ENCODE measurements around the gene CAB39.
"Not testable (repeated sequence)": the region's sequence is repeated elsewhere in the genome, so short reads cannot be mapped to it uniquely, and the experiment has no call there.

CAB39 gene

DNA sequence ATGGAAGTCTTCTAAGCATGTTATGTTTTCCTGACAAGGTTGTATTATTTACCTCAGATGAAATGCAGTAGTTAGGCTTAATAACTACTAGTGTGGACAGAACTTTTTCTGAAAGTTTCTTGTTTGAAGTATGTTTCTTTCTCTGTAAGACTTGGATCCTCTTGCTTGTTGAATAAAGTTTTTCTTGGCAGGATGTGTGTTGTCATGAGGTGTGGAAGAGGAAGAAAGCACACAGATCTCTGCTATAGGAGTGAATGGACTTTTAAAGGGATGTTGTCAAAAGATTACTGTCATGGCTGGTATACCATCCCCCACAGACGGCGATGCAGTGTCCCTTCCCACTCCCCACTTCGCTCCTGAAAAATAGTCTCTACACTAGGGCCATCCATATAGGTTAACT is 2.6 kb downstream of the CAB39 start:
- DNase-seq (ENCODE audit: low read depth) = peak; percentile 28
- Histone ChIP-seq H3K4me1 (ENCODE audit: control insufficient read depth, insufficient read depth, low read length) (peaks cover 35% of the 10 kb centered on the region), H3K9me3 (ENCODE audit: control insufficient read depth, low read length) (no peaks in the 10 kb centered on the region), H3K36me3 (ENCODE audit: control insufficient read depth, insufficient read depth, low read length, severe bottlenecking) (peaks cover 4% of the 10 kb centered on the region), H3K4me3 (ENCODE audit: low read length) (peak overlapping the region; percentile 88), H3K9ac (ENCODE audit: low read length) (peak overlapping the region; percentile 95), H3K27me3 (replicated peaks; ENCODE audit: control insufficient read depth, insufficient read depth, low read length) (no peaks in the 10 kb centered on the region)

DNA sequence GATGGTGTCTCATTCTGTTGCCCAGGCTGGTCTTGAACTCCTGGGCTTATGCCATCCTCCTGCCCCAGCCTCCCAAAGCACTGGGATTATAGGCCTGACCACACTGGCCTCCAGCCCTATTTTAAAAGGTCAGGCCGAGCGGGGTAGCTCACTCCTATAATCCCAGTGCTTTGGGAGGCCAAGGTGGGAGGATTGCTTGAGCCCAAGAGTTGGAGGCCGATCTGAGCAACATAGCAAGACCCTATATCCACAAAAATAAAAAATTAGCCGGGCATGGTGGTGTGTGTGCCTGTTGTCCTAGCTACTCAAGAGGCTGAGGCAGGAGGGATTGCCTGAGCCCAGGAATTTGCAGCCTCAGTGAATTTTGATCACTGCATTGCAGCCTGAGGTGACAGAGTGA is 3.9 kb downstream of the CAB39 start:
- no peak for DNase-seq (ENCODE audit: low read depth)
- H3K9ac ChIP-seq (ENCODE audit: low read length) = no peak overlapping the region
- no peak overlapping the region for H3K4me3 ChIP-seq (ENCODE audit: low read length)

DNA sequence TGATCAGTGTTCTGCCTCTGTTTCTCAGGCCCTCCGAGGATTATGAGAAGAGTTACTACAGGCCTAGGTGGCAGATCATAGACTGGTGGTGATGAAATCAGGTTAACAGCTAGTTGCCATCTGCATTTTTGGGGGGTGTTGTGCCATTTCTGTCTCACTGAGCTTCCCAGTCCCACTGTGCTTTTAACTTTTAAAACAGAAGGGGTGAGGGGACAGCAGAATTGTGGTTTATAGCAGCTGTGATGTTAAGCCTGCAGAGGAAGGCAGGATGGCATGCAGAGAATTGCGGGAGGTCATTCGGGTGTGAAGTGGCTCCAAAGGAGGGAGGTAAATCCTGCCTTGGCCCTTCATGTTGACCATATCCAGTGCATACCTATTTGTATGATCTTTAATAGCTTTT is 5.0 kb downstream of the CAB39 start:
- Histone ChIP-seq H3K27me3 (replicated peaks; ENCODE audit: control insufficient read depth, insufficient read depth, low read length) (no peaks in the 10 kb centered on the region), H3K9me3 (ENCODE audit: control insufficient read depth, low read length) (no peaks in the 10 kb centered on the region), H3K4me1 (ENCODE audit: control insufficient read depth, insufficient read depth, low read length) (peaks cover 50% of the 10 kb centered on the region), H3K36me3 (ENCODE audit: control insufficient read depth, insufficient read depth, low read length, severe bottlenecking) (peaks cover 4% of the 10 kb centered on the region), H3K9ac (ENCODE audit: low read length) (no peak overlapping the region), H3K4me3 (ENCODE audit: low read length) (no peak overlapping the region)
- DNase-seq (ENCODE audit: low read depth) = no peak

More for the DNA sequence above, 3.9 kb downstream of the CAB39 start:
- Histone ChIP-seq H3K27me3 (replicated peaks; ENCODE audit: control insufficient read depth, insufficient read depth, low read length) (no peaks in the 10 kb centered on the region), H3K9me3 (ENCODE audit: control insufficient read depth, low read length) (no peaks in the 10 kb centered on the region), H3K4me1 (ENCODE audit: control insufficient read depth, insufficient read depth, low read length) (peaks cover 42% of the 10 kb centered on the region), H3K36me3 (ENCODE audit: control insufficient read depth, insufficient read depth, low read length, severe bottlenecking) (peaks cover 4% of the 10 kb centered on the region)

DNA sequence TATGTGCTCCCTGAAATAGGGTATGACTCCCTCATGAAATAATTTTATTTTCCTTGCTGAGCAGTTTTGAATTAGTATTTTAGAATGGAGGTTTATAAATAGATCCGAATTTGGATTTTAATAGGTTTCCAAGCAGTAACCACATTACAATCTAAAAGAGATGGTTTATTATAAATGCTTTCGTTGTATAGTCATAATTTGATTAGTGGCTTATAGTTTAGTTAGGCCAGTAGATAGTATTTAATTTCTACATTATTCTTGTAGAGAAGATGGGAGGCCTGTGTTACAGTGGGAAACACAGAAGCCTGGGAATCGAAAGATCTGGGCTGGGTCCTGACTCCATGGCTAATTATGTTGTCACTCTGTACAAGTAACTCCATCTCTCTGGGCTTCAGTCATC is 6.7 kb downstream of the CAB39 start:
- H3K9ac ChIP-seq (ENCODE audit: low read length) = no peak overlapping the region
- H3K9me3 ChIP-seq (ENCODE audit: control insufficient read depth, low read length) = no peaks in the 10 kb centered on the region
- peaks cover 49% of the 10 kb centered on the region for H3K4me1 ChIP-seq (ENCODE audit: control insufficient read depth, insufficient read depth, low read length)
- DNase-seq (ENCODE audit: low read depth) = no peak
- H3K4me3 ChIP-seq (ENCODE audit: low read length) = no peak overlapping the region
- no peaks in the 10 kb centered on the region for H3K27me3 ChIP-seq (replicated peaks; ENCODE audit: control insufficient read depth, insufficient read depth, low read length)
- H3K36me3 ChIP-seq (ENCODE audit: control insufficient read depth, insufficient read depth, low read length, severe bottlenecking) = peaks cover 4% of the 10 kb centered on the region

DNA sequence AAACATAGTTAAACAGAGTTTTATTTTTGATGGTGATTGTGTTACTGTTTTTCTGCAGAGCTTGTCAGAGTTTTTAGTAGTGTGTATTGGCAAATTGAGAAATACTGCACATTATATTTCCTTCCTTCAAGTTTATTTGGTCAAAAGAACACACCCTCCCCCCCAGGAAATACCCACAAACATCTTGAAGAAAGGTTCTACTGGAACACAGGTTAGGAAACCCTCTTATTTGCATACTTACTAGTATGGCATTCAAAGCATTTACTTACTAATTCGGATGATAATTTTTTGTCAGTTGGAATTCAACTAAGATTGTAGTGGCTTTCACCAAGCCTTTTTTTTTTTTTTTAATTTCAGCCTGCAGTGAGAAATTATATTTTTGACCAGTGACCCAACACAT is 9.1 kb downstream of the CAB39 start:
- Histone ChIP-seq H3K9ac (ENCODE audit: low read length) (peak overlapping the region; percentile 44), H3K27me3 (replicated peaks; ENCODE audit: control insufficient read depth, insufficient read depth, low read length) (no peaks in the 10 kb centered on the region), H3K36me3 (ENCODE audit: control insufficient read depth, insufficient read depth, low read length, severe bottlenecking) (peaks cover 4% of the 10 kb centered on the region), H3K4me3 (ENCODE audit: low read length) (no peak overlapping the region), H3K4me1 (ENCODE audit: control insufficient read depth, insufficient read depth, low read length) (peaks cover 34% of the 10 kb centered on the region), H3K9me3 (ENCODE audit: control insufficient read depth, low read length) (no peaks in the 10 kb centered on the region)
- DNase-seq (ENCODE audit: low read depth) = no peak

DNA sequence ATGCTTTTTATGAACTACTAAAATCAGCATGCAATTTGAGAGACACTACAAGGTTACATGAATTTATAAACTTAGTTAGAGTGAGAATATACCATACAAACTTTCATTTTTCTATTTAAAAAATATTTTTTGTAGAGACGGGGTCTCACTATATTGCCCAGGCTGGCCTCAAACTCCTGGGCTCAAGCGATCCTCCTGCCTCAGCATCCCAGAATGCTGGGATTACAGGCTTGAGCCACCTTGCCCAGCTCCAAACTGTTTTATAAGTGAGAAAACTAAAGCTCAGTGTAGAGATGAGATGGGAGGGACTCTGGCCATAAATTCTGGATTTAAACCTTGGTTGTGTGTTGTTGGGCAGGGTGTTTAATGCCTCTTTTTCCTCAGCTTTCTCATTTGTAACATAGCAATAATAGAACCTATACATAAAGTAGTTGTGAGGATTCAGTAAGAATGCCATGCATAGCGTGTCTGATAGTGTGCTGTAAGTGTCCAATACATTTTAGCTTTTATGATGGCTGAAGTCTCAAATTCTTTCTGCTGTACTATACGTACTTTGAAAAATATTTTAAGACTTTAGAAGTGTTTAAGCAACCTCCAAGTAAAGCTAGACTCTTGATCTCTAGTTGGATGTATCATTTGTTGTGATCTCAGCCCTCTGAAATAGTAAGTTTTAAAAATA is 9.7 kb downstream of the CAB39 start:
- Histone ChIP-seq H3K9ac (ENCODE audit: low read length) (no peak overlapping the region), H3K9me3 (ENCODE audit: control insufficient read depth, low read length) (no peaks in the 10 kb centered on the region), H3K36me3 (ENCODE audit: control insufficient read depth, insufficient read depth, low read length, severe bottlenecking) (peaks cover 4% of the 10 kb centered on the region), H3K4me3 (ENCODE audit: low read length) (no peak overlapping the region), H3K27me3 (replicated peaks; ENCODE audit: control insufficient read depth, insufficient read depth, low read length) (no peaks in the 10 kb centered on the region), H3K4me1 (ENCODE audit: control insufficient read depth, insufficient read depth, low read length) (peaks cover 30% of the 10 kb centered on the region)
- DNase-seq (ENCODE audit: low read depth) = no peak

DNA sequence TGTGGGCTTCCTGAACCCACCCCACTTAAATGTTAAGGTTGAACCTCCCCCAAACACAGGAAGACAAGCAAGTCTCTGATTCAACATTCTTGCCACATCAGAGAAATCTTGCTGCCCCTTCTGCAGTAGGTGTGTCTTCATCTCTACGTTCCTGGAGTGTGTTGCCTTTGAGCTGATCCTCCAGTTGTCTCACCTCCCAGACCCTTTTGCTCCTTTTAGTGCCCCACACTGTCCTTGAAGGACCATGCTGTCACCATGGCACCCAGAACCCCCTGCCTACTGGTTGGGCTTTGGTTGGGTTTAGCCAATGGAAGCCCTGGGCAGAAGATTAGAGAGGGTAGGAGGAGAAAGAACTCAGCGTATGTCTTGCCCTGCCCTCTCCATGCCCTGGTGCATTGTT is 10.7 kb downstream of the CAB39 start:
- DNase-seq (ENCODE audit: low read depth) = no peak
- H3K4me1 ChIP-seq (ENCODE audit: control insufficient read depth, insufficient read depth, low read length) = peaks cover 20% of the 10 kb centered on the region
- H3K9ac ChIP-seq (ENCODE audit: low read length) = no peak overlapping the region
- H3K9me3 ChIP-seq (ENCODE audit: control insufficient read depth, low read length) = no peaks in the 10 kb centered on the region
- no peak overlapping the region for H3K4me3 ChIP-seq (ENCODE audit: low read length)
- no peaks in the 10 kb centered on the region for H3K27me3 ChIP-seq (replicated peaks; ENCODE audit: control insufficient read depth, insufficient read depth, low read length)
- peaks cover 4% of the 10 kb centered on the region for H3K36me3 ChIP-seq (ENCODE audit: control insufficient read depth, insufficient read depth, low read length, severe bottlenecking)

DNA sequence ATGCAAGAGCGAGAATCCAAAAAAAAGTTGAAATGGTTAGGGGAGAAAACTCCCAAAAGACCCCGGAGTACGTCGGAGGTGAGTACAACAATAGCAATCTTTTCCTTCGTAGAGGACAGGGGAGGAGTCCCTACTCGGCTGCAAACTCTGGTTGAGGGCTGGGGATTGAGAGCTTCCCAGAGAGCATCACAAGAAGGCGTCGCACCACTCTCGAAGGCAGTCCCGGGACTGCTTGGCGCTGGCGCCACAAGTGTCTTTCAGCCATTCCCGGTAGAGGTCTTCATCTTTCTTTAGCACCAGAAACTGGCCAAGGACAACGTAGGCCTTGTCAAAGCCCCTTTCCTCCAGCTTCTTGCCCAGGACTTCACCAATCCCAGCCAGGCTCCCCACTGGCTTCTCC is 12.3 kb downstream of the CAB39 start:
- not testable (repeated sequence) for H3K9ac ChIP-seq (ENCODE audit: low read length); H3K36me3 ChIP-seq (ENCODE audit: control insufficient read depth, insufficient read depth, low read length, severe bottlenecking); H3K4me3 ChIP-seq (ENCODE audit: low read length); H3K9me3 ChIP-seq (ENCODE audit: control insufficient read depth, low read length); H3K27me3 ChIP-seq (replicated peaks; ENCODE audit: control insufficient read depth, insufficient read depth, low read length); DNase-seq (ENCODE audit: low read depth)
- H3K4me1 ChIP-seq (ENCODE audit: control insufficient read depth, insufficient read depth, low read length) = peaks cover 24% of the 10 kb centered on the region

DNA sequence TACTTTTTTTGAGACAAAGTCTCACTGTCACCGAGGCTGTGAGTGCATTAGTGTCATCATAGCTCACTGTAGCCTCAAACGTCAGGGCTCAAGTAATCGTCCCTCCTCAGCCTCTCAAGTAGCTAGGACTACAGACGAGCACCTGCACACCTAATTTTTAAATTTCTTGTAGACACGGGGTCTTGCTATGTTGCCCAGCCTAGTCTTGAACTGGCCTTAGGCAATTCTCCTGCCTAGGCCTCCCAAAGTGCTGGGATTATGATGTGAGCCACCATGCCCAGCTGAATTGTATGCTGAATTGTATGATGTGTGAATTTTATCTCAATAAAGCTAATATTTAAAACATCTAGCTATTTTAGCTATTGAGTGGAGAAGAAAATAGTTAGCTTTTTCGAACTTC is 18.9 kb downstream of the CAB39 start:
- no peak for DNase-seq (ENCODE audit: low read depth)
- Histone ChIP-seq H3K36me3 (ENCODE audit: control insufficient read depth, insufficient read depth, low read length, severe bottlenecking) (no peaks in the 10 kb centered on the region), H3K4me1 (ENCODE audit: control insufficient read depth, insufficient read depth, low read length) (peaks cover 4% of the 10 kb centered on the region), H3K4me3 (ENCODE audit: low read length) (no peak overlapping the region), H3K27me3 (replicated peaks; ENCODE audit: control insufficient read depth, insufficient read depth, low read length) (no peaks in the 10 kb centered on the region), H3K9ac (ENCODE audit: low read length) (no peak overlapping the region), H3K9me3 (ENCODE audit: control insufficient read depth, low read length) (no peaks in the 10 kb centered on the region)

DNA sequence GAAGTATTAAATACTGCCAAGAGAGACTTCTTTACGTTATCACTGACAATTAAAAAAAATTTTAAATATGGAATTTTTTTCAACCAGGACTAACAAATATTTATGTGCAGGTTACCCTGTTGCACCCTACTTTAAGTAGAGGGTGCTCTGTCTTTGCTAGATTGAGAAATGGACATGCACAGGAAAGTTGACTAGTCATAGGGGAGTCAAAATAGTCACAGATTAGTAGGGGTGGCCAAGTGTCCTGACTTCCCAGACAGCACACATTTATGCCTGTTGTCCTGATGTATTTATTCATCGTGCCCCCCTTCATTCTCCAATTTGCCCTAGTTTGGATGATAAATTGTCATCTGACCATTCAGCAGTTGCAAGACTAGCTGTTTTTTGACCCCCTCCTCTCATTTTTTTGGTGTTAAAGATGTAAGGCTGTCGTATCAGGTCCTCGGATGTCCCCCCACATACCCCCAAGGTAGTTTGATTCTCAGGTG is 20.3 kb downstream of the CAB39 start:
- Histone ChIP-seq H3K9ac (ENCODE audit: low read length) (no peak overlapping the region), H3K4me3 (ENCODE audit: low read length) (no peak overlapping the region), H3K4me1 (ENCODE audit: control insufficient read depth, insufficient read depth, low read length) (peaks cover 14% of the 10 kb centered on the region), H3K36me3 (ENCODE audit: control insufficient read depth, insufficient read depth, low read length, severe bottlenecking) (no peaks in the 10 kb centered on the region), H3K27me3 (replicated peaks; ENCODE audit: control insufficient read depth, insufficient read depth, low read length) (no peaks in the 10 kb centered on the region), H3K9me3 (ENCODE audit: control insufficient read depth, low read length) (no peaks in the 10 kb centered on the region)
- no peak for DNase-seq (ENCODE audit: low read depth)

DNA sequence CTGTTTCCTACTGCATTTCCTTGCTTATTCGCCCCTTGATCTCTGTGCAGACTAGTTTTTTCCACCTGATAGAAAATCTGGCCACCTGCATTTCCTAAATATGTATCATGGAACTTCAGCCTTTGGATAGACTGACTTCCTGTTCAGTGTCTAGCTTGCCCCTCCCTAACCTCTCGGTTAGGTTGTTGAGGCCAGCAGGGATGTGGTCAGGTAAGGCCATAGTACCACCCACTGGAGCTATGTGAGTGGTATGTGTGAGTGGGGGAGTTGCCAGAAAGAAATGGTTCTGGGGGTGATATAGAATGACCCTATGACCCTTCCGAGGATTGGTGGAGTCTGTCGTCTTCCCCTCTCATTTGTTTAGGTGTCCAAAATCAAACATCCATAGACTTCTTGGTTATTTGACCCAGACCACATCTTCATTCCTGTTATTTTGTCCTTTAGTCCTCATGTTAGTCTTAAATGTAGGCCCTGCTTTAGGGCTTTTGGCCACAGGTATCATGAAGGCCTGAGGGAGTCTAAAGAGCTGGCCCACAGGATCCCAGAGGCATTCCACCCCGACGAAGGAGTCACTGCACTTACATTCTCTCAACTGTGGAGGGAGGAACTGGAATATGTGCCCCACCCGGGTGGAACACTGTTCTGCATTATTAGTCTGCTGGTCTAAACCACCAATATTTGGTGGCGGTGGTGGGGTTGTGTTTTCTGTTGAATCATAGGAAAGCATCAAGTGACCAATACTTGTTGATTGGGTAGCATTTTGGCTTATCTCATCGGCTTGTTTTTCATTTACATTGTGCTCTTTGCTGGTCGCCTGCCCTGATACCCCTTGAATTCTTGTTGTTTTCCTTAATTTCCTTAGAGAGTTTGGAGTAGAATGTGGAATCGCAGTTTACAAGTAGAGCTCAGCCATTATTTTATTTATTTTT is 21.9 kb downstream of the CAB39 start:
- no peak overlapping the region for H3K9ac ChIP-seq (ENCODE audit: low read length)
- peaks cover 20% of the 10 kb centered on the region for H3K4me1 ChIP-seq (ENCODE audit: control insufficient read depth, insufficient read depth, low read length)
- H3K9me3 ChIP-seq (ENCODE audit: control insufficient read depth, low read length) = no peaks in the 10 kb centered on the region
- no peaks in the 10 kb centered on the region for H3K27me3 ChIP-seq (replicated peaks; ENCODE audit: control insufficient read depth, insufficient read depth, low read length)
- H3K4me3 ChIP-seq (ENCODE audit: low read length) = no peak overlapping the region
- no peak for DNase-seq (ENCODE audit: low read depth)
- peaks cover under 1% of the 10 kb centered on the region for H3K36me3 ChIP-seq (ENCODE audit: control insufficient read depth, insufficient read depth, low read length, severe bottlenecking)
